HEK293 (cell line): ENCODE results near the gene CPNE5.

ENCODE experiments used
- CTCF ChIP-seq: fragments of 450-650 bp; formaldehyde crosslinking; IDR thresholded peaks from 2 replicates; pipeline ENCODE4 v1.5.1; 2016; ENCODE audit warnings: missing biosample characterization, missing genetic modification characterization
- KLF10 ChIP-seq: fragments of 450-650 bp; IDR thresholded peaks from 2 replicates; pipeline ENCODE4 v1.5.1; 2018; ENCODE audit warnings: missing biosample characterization, mild to moderate bottlenecking, missing genetic modification characterization
- KLF16 ChIP-seq: fragments of 450-650 bp; formaldehyde crosslinking; IDR thresholded peaks from 2 replicates; pipeline ENCODE4 v1.5.1; 2017; ENCODE audit warnings: missing biosample characterization, missing genetic modification characterization
- ZNF184 ChIP-seq: fragments of 450-650 bp; IDR thresholded peaks from 2 replicates; pipeline ENCODE4 v1.5.1; 2018; ENCODE audit warnings: missing biosample characterization, mild to moderate bottlenecking, missing genetic modification characterization
- ZNF214 ChIP-seq: fragments of 450-650 bp; formaldehyde crosslinking; IDR thresholded peaks from 2 replicates; pipeline ENCODE4 v1.5.1; 2017; ENCODE audit warnings: missing biosample characterization, mild to moderate bottlenecking, missing genetic modification characterization, borderline replicate concordance
- ZNF335 ChIP-seq: fragments of 450-650 bp; formaldehyde crosslinking; conservative IDR thresholded peaks from 2 replicates; pipeline ENCODE4 v1.5.1; 2016; ENCODE audit warnings: missing biosample characterization, missing genetic modification characterization
- ZNF645 ChIP-seq: fragments of 450-650 bp; formaldehyde crosslinking; IDR thresholded peaks from 2 replicates; pipeline ENCODE4; 2016; ENCODE audit warnings: missing biosample characterization, missing genetic modification characterization

GRCh38 chr6:36791085-36791484 lies 48.2 kb downstream of the CPNE5 start:
- TF ChIP-seq ZNF184 (no peak), KLF10 (tag by site-specific recombination) (no peak), CTCF (tag by site-specific recombination) (no peak), ZNF335 (tag by site-specific recombination) (no peak), KLF16 (tag by site-specific recombination) (no peak), ZNF214 (tag by site-specific recombination) (no peak), ZNF645 (no peak)
